Nephron (organoid): ENCODE measurements around the gene KLHL13.
"Not testable (repeated sequence)": the region's sequence is repeated elsewhere in the genome, so short reads cannot be mapped to it uniquely, and the experiment has no call there.

Experiments used
- H3K27ac Mint-ChIP-seq, 3 experiments: 2 replicates each; pipeline ENCODE4 v1.8.0; 2020; ENCODE audit warnings: mixed read lengths in 3 of 3, mild to moderate bottlenecking in 2 of 3, moderate library complexity in 1 of 3
- H3K27me3 Mint-ChIP-seq: 2 replicates; pipeline ENCODE4 v1.8.0; 2021; ENCODE audit warnings: low read depth, mild to moderate bottlenecking, moderate library complexity, mixed read lengths
- H3K36me3 Mint-ChIP-seq: 2 replicates; pipeline ENCODE4 v1.8.0; 2020; ENCODE audit warnings: low read depth, mixed read lengths
- H3K4me1 Mint-ChIP-seq: 2 replicates; pipeline ENCODE4 v1.8.0; 2020; ENCODE audit warnings: mixed read lengths
- H3K4me3 Mint-ChIP-seq, 3 experiments: 2 replicates each; pipeline ENCODE4 v1.8.0; 2020; ENCODE audit warnings: mild to moderate bottlenecking in 3 of 3, mixed read lengths in 3 of 3, moderate library complexity in 2 of 3
- H3K9me3 Mint-ChIP-seq: 2 replicates; pipeline ENCODE4 v1.8.0; 2020; ENCODE audit warnings: mixed read lengths
- TF ChIP-seq, protein P1 (sequence below), 3 experiments: fragments of 200-600 bp; sonication (generic); IDR thresholded peaks; one replicate each; pipeline ENCODE4 v1.5.0; 2021; ENCODE audit warnings: antibody characterized with exemption in 3 of 3; ENCODE audit not compliant: unreplicated experiment in 3 of 3

KLHL13 gene

DNA sequence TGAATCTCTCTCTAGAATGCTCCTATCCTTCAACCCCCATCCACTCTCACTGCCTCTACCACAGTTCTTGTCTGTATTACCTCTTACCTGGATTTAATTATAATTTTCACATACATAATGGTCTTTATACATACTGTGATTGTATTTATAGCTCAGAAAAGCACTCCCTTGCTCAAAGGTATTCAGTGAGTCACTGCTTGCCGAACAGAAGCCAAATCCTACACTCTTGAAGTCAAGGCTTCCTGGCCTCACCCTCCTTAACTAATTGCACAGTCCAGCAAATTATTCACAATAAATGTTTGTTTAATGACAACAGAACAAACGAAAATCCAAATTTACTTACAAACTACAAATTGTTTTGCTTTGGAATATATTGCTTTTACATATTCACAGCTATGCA, 159.5 kb downstream of the KLHL13 start:
- Mint-ChIP-seq H3K27me3 (no peaks in the 10 kb centered on the region), H3K4me1 (no peaks in the 10 kb centered on the region), H3K4me3 (no peak overlapping the region), H3K36me3 (peaks cover 5% of the 10 kb centered on the region), H3K27ac (no peak overlapping the region), H3K9me3 (no peaks in the 10 kb centered on the region)
- TF ChIP-seq, protein P1, sequence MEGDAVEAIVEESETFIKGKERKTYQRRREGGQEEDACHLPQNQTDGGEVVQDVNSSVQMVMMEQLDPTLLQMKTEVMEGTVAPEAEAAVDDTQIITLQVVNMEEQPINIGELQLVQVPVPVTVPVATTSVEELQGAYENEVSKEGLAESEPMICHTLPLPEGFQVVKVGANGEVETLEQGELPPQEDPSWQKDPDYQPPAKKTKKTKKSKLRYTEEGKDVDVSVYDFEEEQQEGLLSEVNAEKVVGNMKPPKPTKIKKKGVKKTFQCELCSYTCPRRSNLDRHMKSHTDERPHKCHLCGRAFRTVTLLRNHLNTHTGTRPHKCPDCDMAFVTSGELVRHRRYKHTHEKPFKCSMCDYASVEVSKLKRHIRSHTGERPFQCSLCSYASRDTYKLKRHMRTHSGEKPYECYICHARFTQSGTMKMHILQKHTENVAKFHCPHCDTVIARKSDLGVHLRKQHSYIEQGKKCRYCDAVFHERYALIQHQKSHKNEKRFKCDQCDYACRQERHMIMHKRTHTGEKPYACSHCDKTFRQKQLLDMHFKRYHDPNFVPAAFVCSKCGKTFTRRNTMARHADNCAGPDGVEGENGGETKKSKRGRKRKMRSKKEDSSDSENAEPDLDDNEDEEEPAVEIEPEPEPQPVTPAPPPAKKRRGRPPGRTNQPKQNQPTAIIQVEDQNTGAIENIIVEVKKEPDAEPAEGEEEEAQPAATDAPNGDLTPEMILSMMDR (IDR thresholded peaks at IDR 0.05; ENCODE audit: unreplicated experiment in 3 of 3) = no peak

DNA sequence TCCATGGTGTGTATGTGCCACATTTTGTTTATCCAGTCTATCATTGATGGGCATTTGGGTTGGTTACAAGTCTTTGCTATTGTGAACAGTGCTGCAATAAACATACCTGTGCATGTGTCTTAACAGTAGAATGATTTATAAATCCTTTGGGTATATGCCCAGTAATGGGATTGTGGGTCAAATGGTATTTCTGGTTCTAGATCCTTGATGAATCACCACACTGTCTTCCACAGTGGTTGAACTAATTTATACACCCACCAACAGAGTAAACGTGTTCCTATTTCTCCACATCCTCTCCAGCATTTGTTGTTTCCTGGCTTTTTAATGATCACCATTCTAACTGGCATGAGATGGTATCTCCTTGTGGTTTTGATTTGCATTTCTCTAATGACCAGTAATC, 177.3 kb downstream of the KLHL13 start:
- H3K36me3 Mint-ChIP-seq = peaks cover 34% of the 10 kb centered on the region
- H3K27me3 Mint-ChIP-seq = not testable (repeated sequence)

DNA sequence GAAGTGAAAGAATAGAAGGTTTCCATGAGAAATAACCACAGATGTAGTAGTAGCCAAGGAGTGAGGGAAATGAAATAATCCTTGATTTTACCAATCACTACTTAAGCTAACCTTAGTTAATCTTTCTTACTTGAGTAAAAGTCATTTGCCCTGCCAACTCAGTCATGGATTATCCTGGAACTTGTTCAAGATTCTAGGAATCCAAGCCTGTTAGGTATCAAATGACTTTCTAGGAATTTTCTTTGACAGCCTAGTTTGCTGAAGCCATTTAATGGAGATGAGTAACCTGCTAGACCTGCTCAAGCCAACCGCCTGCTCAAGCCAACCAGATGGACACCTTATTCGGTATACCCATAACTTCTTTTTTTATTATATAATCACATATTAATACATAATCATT, 180.5 kb downstream of the KLHL13 start:
- H3K4me3 Mint-ChIP-seq = no peak overlapping the region
- H3K27ac Mint-ChIP-seq = no peak overlapping the region
- H3K27me3 Mint-ChIP-seq = no peaks in the 10 kb centered on the region
- H3K36me3 Mint-ChIP-seq = peaks cover 11% of the 10 kb centered on the region
- peaks cover 15% of the 10 kb centered on the region for H3K9me3 Mint-ChIP-seq
- no peaks in the 10 kb centered on the region for H3K4me1 Mint-ChIP-seq
- TF ChIP-seq, protein P1 (IDR thresholded peaks at IDR 0.05; ENCODE audit: unreplicated experiment in 3 of 3) = no peak

More for the DNA sequence above, 177.3 kb downstream of the KLHL13 start:
- not testable (repeated sequence) for H3K27ac Mint-ChIP-seq, H3K4me1 Mint-ChIP-seq, H3K4me3 Mint-ChIP-seq
- H3K9me3 Mint-ChIP-seq = peaks cover 44% of the 10 kb centered on the region

DNA sequence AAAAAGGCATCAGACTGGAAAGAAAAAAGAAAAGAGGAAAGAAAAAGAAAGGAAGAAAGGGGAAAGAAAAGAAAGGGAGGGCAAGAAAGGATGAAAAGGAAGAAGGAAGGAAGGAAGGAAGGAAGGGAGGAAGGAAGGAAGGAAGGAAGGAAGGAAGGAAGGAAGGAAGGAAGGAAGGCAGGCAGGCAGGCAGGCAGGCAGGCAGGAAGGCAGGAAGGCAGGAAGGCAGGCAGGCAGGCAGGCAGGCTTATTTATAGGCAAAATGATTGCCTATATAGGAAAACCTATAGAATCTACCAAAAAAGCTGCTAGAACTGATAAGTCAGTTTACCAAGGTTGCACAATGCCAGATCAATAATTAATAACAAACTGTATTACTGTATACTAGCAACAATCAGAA, 186.5 kb downstream of the KLHL13 start:
- not testable (repeated sequence) for H3K36me3 Mint-ChIP-seq, H3K4me3 Mint-ChIP-seq, H3K4me1 Mint-ChIP-seq, H3K27me3 Mint-ChIP-seq, H3K27ac Mint-ChIP-seq, H3K9me3 Mint-ChIP-seq

DNA sequence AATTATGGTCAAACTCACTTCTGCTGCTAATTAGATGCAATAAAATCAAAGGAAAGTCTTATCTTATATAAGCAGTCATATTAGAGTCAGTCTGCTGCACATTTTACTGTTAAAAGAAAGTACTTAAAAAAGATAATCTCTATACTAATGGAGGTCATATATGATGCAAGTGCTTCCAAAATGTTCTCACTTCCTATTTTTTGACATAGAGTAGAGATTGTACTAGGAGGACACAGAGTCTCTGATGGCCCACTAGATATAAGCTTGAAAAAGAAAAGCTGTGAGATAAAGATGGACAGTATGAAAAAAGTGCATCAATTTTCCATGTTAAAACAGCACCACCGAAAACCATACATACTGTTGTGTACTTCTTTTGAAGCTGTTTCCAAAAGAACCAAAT, 196.9 kb downstream of the KLHL13 start:
- TF ChIP-seq, protein P1 (IDR thresholded peaks at IDR 0.05; ENCODE audit: unreplicated experiment in 3 of 3) = no peak
- no peaks in the 10 kb centered on the region for H3K36me3 Mint-ChIP-seq

DNA sequence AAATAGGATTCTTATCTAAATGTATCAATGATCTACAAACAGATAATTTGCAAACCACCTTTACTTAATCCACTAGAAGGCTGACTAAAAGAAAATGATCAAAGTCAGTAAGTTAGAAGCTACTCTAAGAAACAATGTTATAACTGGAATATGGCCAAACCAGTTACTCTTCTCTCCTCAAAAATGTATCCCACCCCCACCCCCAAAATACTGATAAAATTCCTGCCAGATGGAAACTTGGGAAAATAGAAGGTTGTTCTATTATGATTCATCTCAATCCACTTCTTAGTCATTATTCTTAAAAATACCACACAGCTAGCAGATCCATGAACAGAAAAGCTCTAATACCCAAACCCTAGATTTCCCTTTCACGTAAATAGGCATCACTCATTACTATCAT, 206.4 kb downstream of the KLHL13 start:
- Mint-ChIP-seq H3K4me1 (no peaks in the 10 kb centered on the region), H3K4me3 (no peak overlapping the region), H3K27me3 (no peaks in the 10 kb centered on the region), H3K27ac (no peak overlapping the region), H3K36me3 (peaks cover 15% of the 10 kb centered on the region), H3K9me3 (peaks cover under 1% of the 10 kb centered on the region)
- TF ChIP-seq, protein P1 (IDR thresholded peaks at IDR 0.05; ENCODE audit: unreplicated experiment in 3 of 3) = no peak

More for the DNA sequence above, 196.9 kb downstream of the KLHL13 start:
- Mint-ChIP-seq H3K4me3 (no peak overlapping the region), H3K27ac (no peak overlapping the region), H3K4me1 (no peaks in the 10 kb centered on the region), H3K27me3 (no peaks in the 10 kb centered on the region), H3K9me3 (peaks cover 3% of the 10 kb centered on the region)

DNA sequence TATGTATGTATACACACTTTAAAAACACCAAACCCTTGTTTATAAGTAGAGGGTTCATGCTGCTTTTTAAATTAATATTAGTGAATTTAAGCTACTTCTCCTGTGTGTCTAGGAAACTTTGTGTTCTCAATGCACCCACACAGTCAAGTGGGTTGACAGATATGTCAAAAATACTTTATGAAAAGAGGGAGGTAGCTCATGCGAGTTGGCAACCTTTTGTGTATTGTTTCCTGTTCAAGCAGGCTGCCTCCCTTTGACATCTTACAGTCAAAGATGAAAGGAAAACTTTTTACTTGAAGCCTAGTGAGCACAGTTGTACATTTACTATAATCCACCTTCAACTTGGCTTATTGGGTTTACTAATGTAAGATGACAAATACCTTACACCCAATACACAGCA, 218.4 kb downstream of the KLHL13 start:
- no peak overlapping the region for H3K27ac Mint-ChIP-seq
- no peak overlapping the region for H3K4me3 Mint-ChIP-seq
- H3K9me3 Mint-ChIP-seq = no peaks in the 10 kb centered on the region
- no peaks in the 10 kb centered on the region for H3K27me3 Mint-ChIP-seq
- TF ChIP-seq, protein P1 (IDR thresholded peaks at IDR 0.05; ENCODE audit: unreplicated experiment in 3 of 3) = no peak
- H3K36me3 Mint-ChIP-seq = peaks cover 9% of the 10 kb centered on the region
- no peaks in the 10 kb centered on the region for H3K4me1 Mint-ChIP-seq
